Head of caudate nucleus (tissue), 42 donors: Measurements from ENCODE around the gene LEAP2.

ENCODE experiments used
- DNase-seq, 42 donors: peaks; one replicate each; pipeline versions ENCODE4 v3.0.0 to v3.0.0-alpha.2; 2020 to 2021; ENCODE audit warnings: mixed read lengths in 7 of 42
- intact Hi-C: fragments of 100-400 bp; cut with DNase I; formaldehyde crosslinking; loops from one replicate; pipeline ENCODE4 v1.15.0; 2022

Gene LEAP2

DNA sequence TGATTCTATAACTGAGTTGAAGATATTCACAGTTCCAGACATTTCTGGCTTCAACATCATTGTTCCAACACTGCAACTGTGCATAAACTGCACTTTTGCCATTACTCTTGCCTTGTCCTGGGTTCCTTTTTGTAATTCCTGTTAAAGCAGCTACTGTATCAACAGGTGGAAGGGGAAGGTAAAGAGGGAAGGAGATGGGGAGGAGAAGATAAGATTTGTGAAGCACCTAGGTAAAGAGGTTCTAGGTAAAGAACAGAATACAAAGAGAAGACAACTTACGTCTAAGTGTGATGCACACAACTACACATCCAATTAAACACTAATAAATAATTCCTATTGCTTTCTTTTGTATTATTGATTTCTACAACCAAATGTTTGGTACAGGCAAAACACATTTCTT is 36.2 kb downstream of the LEAP2 start:
- intact Hi-C loops, result no loop called here
- no peak for DNase-seq

DNA sequence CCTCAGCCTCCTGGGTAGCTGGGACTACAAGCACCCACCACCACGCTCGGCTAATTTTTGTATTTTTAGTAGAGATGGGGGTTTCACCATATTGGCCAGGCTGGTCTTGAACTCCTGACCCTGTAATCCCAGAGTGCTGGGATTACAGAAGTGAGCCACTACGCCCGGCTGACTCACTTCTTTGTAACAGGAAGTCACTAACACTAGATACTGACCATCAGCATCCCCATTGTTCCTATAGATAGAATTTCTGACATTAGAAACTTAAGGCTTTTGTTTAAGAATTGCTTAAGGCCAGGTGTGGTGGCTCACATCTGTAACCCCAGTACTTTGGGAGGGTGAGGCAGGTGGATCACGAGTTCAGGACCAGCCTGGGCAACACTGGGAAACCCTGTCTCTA is 42.2 kb downstream of the LEAP2 start:
- intact Hi-C loops, result no loop called here
- no peak for DNase-seq

DNA sequence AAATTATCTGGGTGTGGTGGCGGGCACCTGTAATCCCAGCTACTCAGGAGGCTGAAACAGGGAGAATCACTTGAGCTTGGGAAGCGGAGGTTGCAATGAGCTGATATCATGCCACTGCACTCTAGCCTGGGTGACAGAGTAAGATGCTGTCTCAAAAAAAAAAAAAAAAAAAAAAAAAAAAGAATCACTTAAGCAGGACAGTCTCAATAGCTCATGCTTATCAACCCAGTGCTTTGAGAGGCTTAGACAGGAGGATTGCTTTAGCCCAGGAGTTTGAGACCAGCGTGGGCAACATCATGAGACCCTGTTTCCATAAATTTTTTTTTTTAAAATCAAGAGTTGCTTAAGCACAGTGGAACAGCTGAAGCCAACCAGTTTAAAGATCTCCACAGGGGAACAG is 42.6 kb downstream of the LEAP2 start:
- no peak for DNase-seq
- intact Hi-C loops, result no loop called here
